HepG2 (cell line): ENCODE measurements around the gene SLC34A2. TPM values are rescaled to one million over a fixed set of nuclear protein-coding genes. Genes with fewer than 3 reads are reported as not detected.

Experiments used
- ATAC-seq: fragments of 200-7000 bp; cut with Tn5 transposase; 3 replicates; pipeline ENCODE4 v1.9.1; 2020; ENCODE audit warnings: mild to moderate bottlenecking, moderate library complexity
- BruUV-seq: library from RNA; stranded (reverse); fragments of 400-500 nt; replicated peaks from 2 replicates; lab custom pipeline; 2021; lab: Mats Ljungman, UMichigan
- CTCF ChIA-PET: fragments of 300-600 bp; formaldehyde crosslinking; extraction: SDS; loops from one replicate; lab custom pipeline; 2021; ENCODE audit warnings: low total read pairs, inconsistent platforms, low intra/inter-chr PET ratio; lab: Yijun Ruan, JAX
- POLR2A ChIA-PET: fragments of 350-600 bp; sonication (Branson Sonifier 250); formaldehyde crosslinking; loops from one replicate; lab custom pipeline; 2020; ENCODE audit warnings: antibody characterized with exemption, inconsistent platforms; lab: Yijun Ruan, JAX
- DNase-seq: peaks from one replicate; pipeline ENCODE4 v3.0.0-alpha.2; 2015; ENCODE audit warnings: low spot score
- FAIRE-seq: peaks from 3 replicates; lab custom pipeline; 2011; peaks lifted over from hg19 to GRCh38; lab: Jason Lieb, UNC
- H2AFZ ChIP-seq: one replicate; pipeline ENCODE4 v1.6.1; 2011; ENCODE audit warnings: low read length, inconsistent platforms
- H3K27ac ChIP-seq: fragments of 300-600 bp; 3 replicates; pipeline ENCODE4 v1.8.0; 2011; ENCODE audit warnings: mixed run types, mild to moderate bottlenecking, mixed read lengths, low read length, inconsistent platforms; ENCODE audit not compliant: insufficient read depth; ENCODE audit errors: extremely low read length
- H3K27me3 ChIP-seq, 2 experiments: fragments of 200-600 bp in 1 of 2; 2 replicates in 1 of 2; 3 replicates in 1 of 2; pipeline versions ENCODE4 v1.6.0 to v1.8.0; 2011; ENCODE audit warnings: low read length in 2 of 2, mild to moderate bottlenecking in 2 of 2, moderate library complexity in 2 of 2, inconsistent platforms in 1 of 2; ENCODE audit not compliant: insufficient read depth in 2 of 2, control insufficient read depth in 1 of 2
- H3K36me3 ChIP-seq, 2 experiments: fragments of 200-600 bp in 1 of 2; replicated peaks in 1 of 2; 2 replicates in 1 of 2; 3 replicates in 1 of 2; pipeline versions ENCODE4 v1.5.1 to v1.8.0; 2011; ENCODE audit warnings: low read length in 2 of 2, inconsistent platforms in 1 of 2; ENCODE audit not compliant: insufficient read depth in 2 of 2, control insufficient read depth in 1 of 2
- H3K4me1 ChIP-seq: 2 replicates; pipeline ENCODE4 v1.5.1; 2012; ENCODE audit warnings: low read length, inconsistent platforms; ENCODE audit not compliant: insufficient read depth
- H3K4me2 ChIP-seq: 2 replicates; pipeline ENCODE4 v1.6.0; 2011; ENCODE audit warnings: low read depth, low read length, inconsistent platforms
- H3K4me3 ChIP-seq, 3 experiments: fragments of 200-600 bp in 1 of 3; sonication (generic), shearing (Covaris generic) in 1 of 3; replicated peaks in 1 of 3; 2 replicates each; pipeline ENCODE4 v1.5.1; 2011 to 2016; ENCODE audit warnings: low read length in 3 of 3, inconsistent platforms in 2 of 3, low read depth in 2 of 3, mild to moderate bottlenecking in 2 of 3, control low read depth in 1 of 3, mixed read lengths in 1 of 3; ENCODE audit not compliant: insufficient read depth in 1 of 3
- H3K79me2 ChIP-seq: one replicate; pipeline ENCODE4 v1.6.1; 2011; ENCODE audit warnings: low read length, inconsistent platforms; ENCODE audit not compliant: insufficient read depth
- H3K9ac ChIP-seq: 2 replicates; pipeline ENCODE4 v1.6.0; 2011; ENCODE audit warnings: mild to moderate bottlenecking, low read depth, low read length, inconsistent platforms; ENCODE audit not compliant: insufficient read depth
- H3K9me3 ChIP-seq: 2 replicates; pipeline ENCODE4 v1.5.1; 2012; ENCODE audit warnings: mild to moderate bottlenecking, low read length
- H4K20me1 ChIP-seq: 2 replicates; pipeline ENCODE4 v1.6.0; 2011; ENCODE audit warnings: inconsistent platforms, mild to moderate bottlenecking, low read length, moderate library complexity; ENCODE audit not compliant: insufficient read depth
- CCDC6 ChIP-seq: sonication (generic); formaldehyde crosslinking; IDR thresholded peaks from 2 replicates; pipeline ENCODE4 v1.8.1; 2022; ENCODE audit warnings: mild to moderate bottlenecking, missing genetic modification reagents, moderate library complexity
- NCOA5 ChIP-seq: sonication (generic); formaldehyde crosslinking; IDR thresholded peaks from 2 replicates; pipeline ENCODE4 v1.4.0; 2020; ENCODE audit warnings: missing genetic modification reagents
- PAX8 ChIP-seq: sonication (generic); formaldehyde crosslinking; IDR thresholded peaks from 2 replicates; pipeline ENCODE4 v1.8.0; 2022; ENCODE audit warnings: mild to moderate bottlenecking, missing genetic modification reagents, borderline replicate concordance
- ZNF335 ChIP-seq: sonication (generic); formaldehyde crosslinking; IDR thresholded peaks from 2 replicates; pipeline ENCODE4 v1.4.0; 2020; ENCODE audit warnings: missing genetic modification reagents
- ZNF354B ChIP-seq: sonication (generic); formaldehyde crosslinking; IDR thresholded peaks from 2 replicates; pipeline ENCODE4 v1.8.0; 2022; ENCODE audit warnings: mild to moderate bottlenecking, missing genetic modification reagents
- WGBS: methylation state at CpG from one replicate; pipeline ENCODE4 v1.1.6; 2017; ENCODE audit warnings: low lambda C conversion rate; 5-methylcytosine and 5-hydroxymethylcytosine counted together
- in situ Hi-C: cut with HindIII; loops from 2 replicates; pipeline ENCODE4 v1.10.0; 2017; ENCODE audit warnings: low pct_unique_long_range_greater_than_20kb; ENCODE audit not compliant: extremely low pct_ligation_motif_present
- intact Hi-C: fragments of 100-400 bp; cut with micrococcal nuclease; formaldehyde crosslinking; loops from one replicate; pipeline ENCODE4 v1.10.0; 2022; ENCODE audit not compliant: unreplicated experiment
- polyA plus RNA-seq, 8 experiments: library from polyadenylated mRNA; depleted of rRNA in 3 of 8; stranded (reverse) in 7 of 8; unstranded in 1 of 8; fragments of >200 nt; fragmentation: Illumina TruSeq in 4 of 8; extraction: Trizol in 4 of 8; gene quantifications; 2 replicates each; pipeline versions ENCODE4 v1.2.1 to v1.2.3, GENCODE V29; 2011 to 2016; ENCODE audit warnings: low read depth in 4 of 8, missing spikeins in 1 of 8, mixed read lengths in 1 of 8; ENCODE audit not compliant: insufficient read depth in 1 of 8
- total RNA-seq, 5 experiments: library from RNA; depleted of rRNA; stranded (reverse); fragments of >200 nt; fragmentation: Illumina TruSeq; extraction: Trizol; gene quantifications; 2 replicates each; pipeline ENCODE4 v1.2.3, GENCODE V29; 2016; ENCODE audit warnings: low read depth in 1 of 5
- TF ChIP-seq, protein P1 (sequence below): sonication (generic); formaldehyde crosslinking; IDR thresholded peaks from 2 replicates; pipeline ENCODE4 v1.4.0; 2020; ENCODE audit warnings: missing genetic modification reagents
- TF ChIP-seq, protein P2 (sequence below): sonication (generic); formaldehyde crosslinking; conservative IDR thresholded peaks from 2 replicates; pipeline ENCODE4 v1.8.0; 2022; ENCODE audit warnings: low read depth, missing genetic modification reagents
- TF ChIP-seq, protein P3 (sequence below): sonication (generic); formaldehyde crosslinking; IDR thresholded peaks from 2 replicates; pipeline ENCODE4 v1.5.0; 2020; ENCODE audit warnings: mild to moderate bottlenecking, missing genetic modification reagents, borderline replicate concordance

The SLC34A2 gene
- total and polyA plus RNA-seq, 2 of the 13 experiments (the other 11 are each of a cell fraction or from before 2014, with no cell fraction given): not detected

DNA sequence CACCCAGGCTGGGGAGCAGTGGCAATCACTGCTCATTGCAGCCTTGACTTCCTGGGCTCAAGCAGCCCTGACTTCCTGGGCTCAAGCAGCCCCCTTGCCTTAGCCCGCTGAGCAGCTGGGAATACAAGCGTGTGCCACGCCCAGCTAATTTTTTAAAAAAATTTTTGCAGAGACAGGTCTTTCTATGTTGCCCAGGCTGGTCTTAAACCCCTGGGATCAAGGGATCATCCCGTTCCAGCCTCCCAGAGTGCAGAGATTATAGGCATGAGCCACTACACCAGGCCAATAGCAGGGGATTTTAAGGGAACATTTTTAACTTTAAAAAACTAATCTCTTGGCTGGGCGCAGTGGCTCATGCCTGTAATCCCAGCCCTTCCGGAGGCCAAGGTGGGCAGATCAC, 5.3 kb upstream of the SLC34A2 start:
- H3K9me3 ChIP-seq: no peaks in the 10 kb centered on the region
- no peaks in the 10 kb centered on the region for H3K36me3 ChIP-seq
- no peak overlapping the region for H3K27ac ChIP-seq
- in situ Hi-C loops (no loop called here), intact Hi-C loops (no loop called here)
- no peak for DNase-seq
- no peaks in the 10 kb centered on the region for H3K79me2 ChIP-seq
- no peak overlapping the region for H2AFZ ChIP-seq
- no peaks in the 10 kb centered on the region; the same call in 1 of the 2 replicates for H4K20me1 ChIP-seq
- no peak for ATAC-seq
- ChIA-PET CTCF (no interaction called here), POLR2A (no interaction called here)
- peaks cover 2 to 22% of the 10 kb centered on the region in 2 experiments; a peak in 4 of 5 replicates for H3K27me3 ChIP-seq
- BruUV-seq: no TSS peak
- no peak overlapping the region for H3K4me2 ChIP-seq
- no peak for TF ChIP-seq CCDC6 (CRISPR knock-in tag)
- TF ChIP-seq, protein P1, sequence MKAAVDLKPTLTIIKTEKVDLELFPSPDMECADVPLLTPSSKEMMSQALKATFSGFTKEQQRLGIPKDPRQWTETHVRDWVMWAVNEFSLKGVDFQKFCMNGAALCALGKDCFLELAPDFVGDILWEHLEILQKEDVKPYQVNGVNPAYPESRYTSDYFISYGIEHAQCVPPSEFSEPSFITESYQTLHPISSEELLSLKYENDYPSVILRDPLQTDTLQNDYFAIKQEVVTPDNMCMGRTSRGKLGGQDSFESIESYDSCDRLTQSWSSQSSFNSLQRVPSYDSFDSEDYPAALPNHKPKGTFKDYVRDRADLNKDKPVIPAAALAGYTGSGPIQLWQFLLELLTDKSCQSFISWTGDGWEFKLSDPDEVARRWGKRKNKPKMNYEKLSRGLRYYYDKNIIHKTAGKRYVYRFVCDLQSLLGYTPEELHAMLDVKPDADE (CRISPR knock-in tag): no peak
- TF ChIP-seq, protein P2, sequence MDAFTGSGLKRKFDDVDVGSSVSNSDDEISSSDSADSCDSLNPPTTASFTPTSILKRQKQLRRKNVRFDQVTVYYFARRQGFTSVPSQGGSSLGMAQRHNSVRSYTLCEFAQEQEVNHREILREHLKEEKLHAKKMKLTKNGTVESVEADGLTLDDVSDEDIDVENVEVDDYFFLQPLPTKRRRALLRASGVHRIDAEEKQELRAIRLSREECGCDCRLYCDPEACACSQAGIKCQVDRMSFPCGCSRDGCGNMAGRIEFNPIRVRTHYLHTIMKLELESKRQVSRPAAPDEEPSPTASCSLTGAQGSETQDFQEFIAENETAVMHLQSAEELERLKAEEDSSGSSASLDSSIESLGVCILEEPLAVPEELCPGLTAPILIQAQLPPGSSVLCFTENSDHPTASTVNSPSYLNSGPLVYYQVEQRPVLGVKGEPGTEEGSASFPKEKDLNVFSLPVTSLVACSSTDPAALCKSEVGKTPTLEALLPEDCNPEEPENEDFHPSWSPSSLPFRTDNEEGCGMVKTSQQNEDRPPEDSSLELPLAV (CRISPR knock-in tag): no peak
- TF ChIP-seq ZNF335 (CRISPR knock-in tag): no peak
- TF ChIP-seq NCOA5 (CRISPR knock-in tag): no peak
- no peak for TF ChIP-seq ZNF354B
- TF ChIP-seq, protein P3, sequence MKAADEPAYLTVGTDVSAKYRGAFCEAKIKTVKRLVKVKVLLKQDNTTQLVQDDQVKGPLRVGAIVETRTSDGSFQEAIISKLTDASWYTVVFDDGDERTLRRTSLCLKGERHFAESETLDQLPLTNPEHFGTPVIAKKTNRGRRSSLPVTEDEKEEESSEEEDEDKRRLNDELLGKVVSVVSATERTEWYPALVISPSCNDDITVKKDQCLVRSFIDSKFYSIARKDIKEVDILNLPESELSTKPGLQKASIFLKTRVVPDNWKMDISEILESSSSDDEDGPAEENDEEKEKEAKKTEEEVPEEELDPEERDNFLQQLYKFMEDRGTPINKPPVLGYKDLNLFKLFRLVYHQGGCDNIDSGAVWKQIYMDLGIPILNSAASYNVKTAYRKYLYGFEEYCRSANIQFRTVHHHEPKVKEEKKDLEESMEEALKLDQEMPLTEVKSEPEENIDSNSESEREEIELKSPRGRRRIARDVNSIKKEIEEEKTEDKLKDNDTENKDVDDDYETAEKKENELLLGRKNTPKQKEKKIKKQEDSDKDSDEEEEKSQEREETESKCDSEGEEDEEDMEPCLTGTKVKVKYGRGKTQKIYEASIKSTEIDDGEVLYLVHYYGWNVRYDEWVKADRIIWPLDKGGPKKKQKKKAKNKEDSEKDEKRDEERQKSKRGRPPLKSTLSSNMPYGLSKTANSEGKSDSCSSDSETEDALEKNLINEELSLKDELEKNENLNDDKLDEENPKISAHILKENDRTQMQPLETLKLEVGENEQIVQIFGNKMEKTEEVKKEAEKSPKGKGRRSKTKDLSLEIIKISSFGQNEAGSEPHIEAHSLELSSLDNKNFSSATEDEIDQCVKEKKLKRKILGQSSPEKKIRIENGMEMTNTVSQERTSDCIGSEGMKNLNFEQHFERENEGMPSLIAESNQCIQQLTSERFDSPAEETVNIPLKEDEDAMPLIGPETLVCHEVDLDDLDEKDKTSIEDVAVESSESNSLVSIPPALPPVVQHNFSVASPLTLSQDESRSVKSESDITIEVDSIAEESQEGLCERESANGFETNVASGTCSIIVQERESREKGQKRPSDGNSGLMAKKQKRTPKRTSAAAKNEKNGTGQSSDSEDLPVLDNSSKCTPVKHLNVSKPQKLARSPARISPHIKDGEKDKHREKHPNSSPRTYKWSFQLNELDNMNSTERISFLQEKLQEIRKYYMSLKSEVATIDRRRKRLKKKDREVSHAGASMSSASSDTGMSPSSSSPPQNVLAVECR (CRISPR knock-in tag): no peak
- no peak for TF ChIP-seq PAX8 (CRISPR knock-in tag)
- H3K4me1 ChIP-seq: peaks cover 8% of the 10 kb centered on the region; the same call in 1 of the 2 replicates
- WGBS: 67% methylated on average over 4 of the region's 6 CpGs
- FAIRE-seq: no peak
- H3K9ac ChIP-seq: no peak overlapping the region
- no peak overlapping the region for H3K4me3 ChIP-seq
